DLD1 (cell line): ENCODE results near the gene C10orf53.
"Not testable (repeated sequence)": the region's sequence is repeated elsewhere in the genome, so short reads cannot be mapped to it uniquely, and the experiment has no call there.

ENCODE experiments used
- in situ Hi-C: cut with HindIII; loops from 2 replicates; pipeline ENCODE4 v1.10.0; 2017; ENCODE audit warnings: low sequenced_read_pairs

Gene C10orf53

DNA sequence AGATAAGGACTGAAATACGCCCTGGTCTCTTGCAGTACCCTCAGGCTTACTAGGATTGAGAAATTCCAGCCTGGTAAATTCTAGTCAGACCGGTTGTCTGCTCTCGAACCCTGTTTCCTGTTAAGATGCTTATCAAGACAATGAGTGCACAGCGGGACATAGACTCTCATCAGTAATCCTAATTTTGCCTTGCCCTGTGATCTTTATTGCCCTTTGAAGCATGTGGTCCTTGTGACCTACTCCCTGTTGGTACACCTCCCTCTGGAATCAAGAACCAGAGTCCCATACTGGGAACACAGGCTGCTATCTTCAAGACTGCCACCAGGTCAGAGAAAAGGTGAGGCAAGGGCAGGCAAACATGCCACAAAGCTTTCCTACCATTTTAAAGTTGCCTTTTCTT is 7.2 kb downstream of the C10orf53 start:
- in situ Hi-C loops, result no loop called here

GRCh38 chr10:49688261-49688846 is 8.9 kb downstream of the C10orf53 start:
- in situ Hi-C loops, result no loop called here

DNA sequence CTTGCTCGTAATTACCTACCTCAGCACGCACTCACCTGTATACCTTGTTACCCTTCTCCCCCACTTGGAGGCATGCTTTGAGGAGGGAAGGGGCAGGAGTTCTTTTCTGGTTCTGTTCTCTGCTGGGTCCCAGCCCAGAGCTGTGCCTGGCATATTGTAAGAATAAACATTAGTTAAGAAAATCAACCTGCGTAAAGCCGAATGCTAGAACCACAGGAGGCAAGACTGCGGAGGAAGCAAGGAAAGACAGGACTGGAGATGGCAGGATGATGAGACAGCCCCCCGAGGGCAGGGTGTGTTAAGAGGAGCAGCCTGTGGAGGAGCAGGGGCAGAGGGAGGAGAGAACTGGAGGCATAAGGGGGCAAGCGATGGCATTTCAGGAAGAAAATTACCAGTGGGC is 9.5 kb downstream of the C10orf53 start:
- in situ Hi-C loops, result no loop called here

DNA sequence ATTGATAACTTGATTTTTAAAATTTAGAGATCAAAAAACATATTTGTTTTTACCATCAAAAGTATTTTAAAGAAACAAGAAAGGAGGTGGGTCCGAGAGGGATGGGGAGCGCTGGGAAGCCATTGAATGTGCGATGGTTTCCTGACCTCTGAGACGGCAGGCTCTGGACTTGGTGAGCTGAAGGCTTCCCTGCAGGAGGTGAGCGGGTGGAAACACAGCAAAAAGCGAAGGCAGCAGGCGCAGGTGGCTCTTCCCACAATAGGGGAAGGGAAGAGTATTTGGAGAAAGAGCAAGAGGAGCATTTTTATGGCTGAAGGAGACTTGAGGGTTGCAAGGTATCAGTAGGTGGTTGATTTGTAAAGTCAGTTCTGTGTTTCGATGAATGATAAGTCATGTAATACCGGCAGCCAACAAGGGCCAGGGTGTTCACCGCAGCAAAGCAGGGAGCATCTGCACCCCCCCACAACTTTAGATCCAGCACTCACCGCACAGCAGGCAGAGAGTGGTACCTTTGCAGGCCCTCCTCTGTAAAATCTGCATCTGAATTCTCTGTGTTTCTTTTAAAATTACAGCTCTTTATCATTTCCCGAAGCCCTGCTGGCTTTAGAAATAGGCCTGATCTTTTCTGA is 10.5 kb downstream of the C10orf53 start:
- in situ Hi-C loops, result no loop called here

GRCh38 chr10:49690698-49691356 is 11.4 kb downstream of the C10orf53 start:
- in situ Hi-C loops, result no loop called here

DNA sequence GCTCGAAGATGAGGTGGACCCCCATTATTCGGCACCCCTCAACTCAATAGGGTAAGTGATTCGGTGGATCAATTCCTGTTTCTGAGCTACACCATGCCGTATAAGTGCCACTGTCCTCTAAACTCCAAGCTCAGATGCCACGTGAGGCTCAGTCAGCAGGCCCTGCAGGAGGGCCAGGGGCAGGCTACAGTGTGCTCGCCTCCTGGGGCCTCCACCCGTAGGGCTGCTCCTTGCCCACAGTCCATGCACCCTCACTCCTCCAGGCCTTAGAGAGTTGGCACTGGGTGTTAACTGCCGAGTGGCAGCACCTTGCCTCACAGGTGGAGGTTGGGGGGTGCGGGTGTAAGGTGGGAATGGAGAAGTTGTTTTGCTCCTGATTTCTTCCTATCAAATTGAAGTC is 12.1 kb downstream of the C10orf53 start:
- in situ Hi-C loops, result no loop called here

- in situ Hi-C loops, result no loop called here
Observed at GRCh38 chr10:49694466-49694865, 15.0 kb downstream of the C10orf53 start.

GRCh38 chr10:49696311-49696710 is 16.9 kb downstream of the C10orf53 start:
- in situ Hi-C loops, result no loop called here

DNA sequence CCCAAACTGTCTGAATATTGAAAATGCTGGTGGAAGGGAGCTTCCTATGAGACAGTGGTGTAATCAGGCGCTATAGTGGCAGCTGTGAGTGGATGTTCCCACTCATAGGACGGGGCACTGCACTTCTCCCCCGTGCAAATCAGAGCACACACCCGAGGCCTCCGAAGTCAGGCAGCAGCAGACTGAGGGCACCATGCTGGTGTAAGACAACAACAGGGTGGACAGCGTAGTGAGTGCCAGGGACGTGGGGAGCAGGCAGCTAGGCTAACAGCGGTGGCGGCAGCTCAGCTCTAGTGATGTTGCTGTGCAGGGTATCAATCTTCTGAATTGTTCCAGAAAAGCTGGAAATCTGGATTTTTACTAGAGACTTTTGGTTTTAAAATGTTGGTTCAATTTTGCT is 19.2 kb downstream of the C10orf53 start:
- in situ Hi-C loops, result no loop called here

DNA sequence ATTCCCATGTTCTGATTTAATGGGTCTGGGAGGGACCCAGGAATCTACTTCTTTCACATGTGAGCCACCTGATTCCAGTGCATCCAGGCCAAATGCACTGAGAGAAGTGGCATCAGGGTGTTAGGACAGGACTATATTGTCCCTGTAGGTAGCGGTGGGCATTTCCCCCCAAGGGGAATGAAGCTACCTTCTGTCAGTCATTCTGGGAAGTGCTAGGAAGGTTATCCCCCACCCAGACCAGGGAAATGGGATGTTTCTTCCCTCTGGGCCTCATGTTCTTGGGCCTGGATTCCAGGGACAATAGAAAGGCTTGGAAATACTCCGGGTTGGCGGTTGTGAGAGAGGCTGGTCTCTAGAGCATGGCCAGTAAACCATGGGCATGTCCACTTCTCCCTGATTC is 20.8 kb downstream of the C10orf53 start:
- in situ Hi-C loops, result no loop called here

DNA sequence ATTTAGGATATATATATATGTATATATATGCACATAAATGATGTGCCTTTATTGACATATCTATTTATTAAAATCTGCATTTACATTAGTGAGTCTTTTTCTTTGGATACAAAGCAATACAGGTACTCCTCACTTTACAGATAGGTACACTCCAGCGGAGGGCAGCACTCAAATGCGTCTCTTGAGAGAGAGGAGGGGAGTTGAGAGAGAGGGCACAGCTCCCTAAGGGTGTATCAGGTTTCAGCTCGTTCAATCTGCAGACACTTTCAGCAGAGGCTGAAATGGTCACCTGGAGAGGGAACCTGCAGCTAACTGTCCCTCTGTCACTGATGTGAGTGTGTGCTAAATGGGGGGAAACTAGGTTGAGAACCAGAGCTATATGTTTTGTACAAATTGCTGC is 21.5 kb downstream of the C10orf53 start:
- in situ Hi-C loops, result no loop called here

- in situ Hi-C loops, result no loop called here
Observed at GRCh38 chr10:49707585-49707984, 28.1 kb downstream of the C10orf53 start.

GRCh38 chr10:49709934-49710333 is 30.5 kb downstream of the C10orf53 start:
- in situ Hi-C loops, result no loop called here

GRCh38 chr10:49710966-49711365 is 31.5 kb downstream of the C10orf53 start:
- in situ Hi-C loops, result no loop called here

DNA sequence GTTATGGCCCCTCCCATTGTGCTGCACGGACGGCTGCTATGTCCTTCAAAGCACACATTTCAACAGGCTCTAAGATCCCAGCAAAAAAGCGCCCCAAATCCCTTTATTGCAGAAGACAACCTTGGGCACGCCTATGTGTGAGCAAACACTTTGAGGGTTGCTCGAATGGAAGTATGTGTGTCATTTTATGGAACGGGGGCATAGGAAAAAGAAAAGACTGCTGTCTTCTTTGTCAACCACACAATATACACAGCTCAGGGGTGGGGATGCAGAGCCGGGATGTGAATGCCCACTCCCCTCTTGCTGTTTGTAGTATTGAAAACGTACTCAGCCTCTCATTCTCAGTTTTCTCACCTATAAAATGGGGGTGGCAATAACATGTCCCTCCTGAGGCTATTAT is 32.0 kb downstream of the C10orf53 start:
- in situ Hi-C loops, result no loop called here

DNA sequence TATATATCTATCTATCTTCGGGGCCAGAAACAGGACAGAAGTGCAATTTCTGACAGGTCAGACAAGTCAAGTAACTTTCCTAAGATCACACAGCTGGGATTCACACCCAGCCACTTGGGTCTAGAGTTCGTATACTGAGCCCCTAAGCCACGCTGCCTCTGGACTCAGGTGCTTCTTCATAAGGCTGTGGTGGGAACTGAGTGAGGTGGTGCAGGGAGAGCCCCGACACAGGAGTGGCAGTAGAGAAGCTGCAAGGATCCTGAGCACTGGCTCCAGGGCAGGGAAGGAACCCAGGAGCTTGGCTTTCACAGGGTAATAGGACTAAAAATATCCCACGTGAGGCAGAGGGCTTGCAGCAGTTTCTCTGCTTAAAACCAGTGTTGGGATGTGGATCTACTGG is 33.8 kb downstream of the C10orf53 start:
- in situ Hi-C loops, result no loop called here

DNA sequence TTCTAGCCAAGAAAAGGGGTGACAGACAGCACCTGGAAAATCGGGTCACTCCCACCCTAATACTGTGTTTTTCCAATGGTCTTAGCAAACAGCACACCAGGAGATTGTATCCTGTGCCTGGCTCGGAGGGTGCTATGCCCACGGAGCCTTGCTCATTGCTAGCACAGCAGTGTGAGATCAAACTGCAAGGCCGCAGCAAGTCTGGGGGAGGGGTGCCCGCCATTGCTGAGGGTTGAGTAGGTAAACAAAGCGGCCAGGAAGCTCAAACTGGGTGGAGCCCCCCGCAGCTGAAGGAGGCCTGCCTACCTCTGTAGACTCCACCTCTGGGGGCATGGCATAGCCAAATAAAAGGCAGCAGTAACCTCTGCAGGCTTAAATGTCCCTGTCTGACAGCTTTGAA is 35.7 kb downstream of the C10orf53 start:
- in situ Hi-C loops, result not testable (repeated sequence)

GRCh38 chr10:49726593-49726992 is 47.1 kb downstream of the C10orf53 start:
- in situ Hi-C loops, result no loop called here

- in situ Hi-C loops, result no loop called here
Observed at GRCh38 chr10:49733866-49734265, 54.4 kb downstream of the C10orf53 start.

DNA sequence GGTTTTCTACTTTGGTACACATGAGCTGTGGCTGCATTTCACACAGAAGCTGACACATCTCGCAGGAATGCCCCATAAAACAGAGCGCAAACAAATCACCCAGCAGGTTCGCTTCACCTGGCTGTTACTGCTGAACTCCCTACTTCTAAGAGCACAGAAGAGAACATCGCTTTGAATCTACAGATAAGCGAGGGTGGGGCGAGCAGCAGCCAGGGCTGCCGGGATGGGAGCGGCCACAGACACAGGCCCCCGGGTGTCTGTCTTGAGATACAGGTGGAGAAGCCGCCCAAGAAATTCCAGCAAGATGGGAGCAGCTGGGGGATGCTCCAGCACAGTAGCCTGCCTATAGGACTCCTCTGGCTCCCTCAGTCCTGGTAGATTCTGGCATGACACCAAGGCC is 55.2 kb downstream of the C10orf53 start:
- in situ Hi-C loops, result no loop called here

DNA sequence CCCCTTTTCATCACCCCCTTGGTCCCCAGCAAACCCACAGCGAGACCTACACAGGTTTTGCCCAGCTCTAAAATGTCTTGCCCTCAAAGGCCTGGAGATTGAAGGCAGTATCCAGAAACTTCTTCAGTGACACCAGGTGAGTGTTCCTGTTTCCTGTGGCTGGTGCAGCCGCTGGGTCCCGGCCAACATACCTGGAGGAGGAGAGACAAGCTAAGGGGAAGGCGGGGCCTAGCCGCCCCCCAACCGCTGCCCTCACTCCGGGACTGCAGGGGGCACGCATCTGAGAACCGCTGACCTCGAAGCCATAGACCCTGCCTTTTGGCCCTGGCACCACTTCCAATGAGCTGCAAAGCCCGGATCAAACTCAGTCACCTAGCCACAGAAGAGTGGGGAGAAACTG is 55.7 kb downstream of the C10orf53 start:
- in situ Hi-C loops, result no loop called here

- in situ Hi-C loops, result no loop called here
Observed at GRCh38 chr10:49735848-49736563, 56.6 kb downstream of the C10orf53 start.
